HG02973 (cell line): ENCODE measurements around the gene PAQR8.

Experiments used
- ATAC-seq: cut with Tn5 transposase; IDR thresholded peaks from one replicate; pipeline ENCODE4 v1.9.1; 2021; ENCODE audit warnings: moderate library complexity; ENCODE audit not compliant: unreplicated experiment

The PAQR8 gene

DNA sequence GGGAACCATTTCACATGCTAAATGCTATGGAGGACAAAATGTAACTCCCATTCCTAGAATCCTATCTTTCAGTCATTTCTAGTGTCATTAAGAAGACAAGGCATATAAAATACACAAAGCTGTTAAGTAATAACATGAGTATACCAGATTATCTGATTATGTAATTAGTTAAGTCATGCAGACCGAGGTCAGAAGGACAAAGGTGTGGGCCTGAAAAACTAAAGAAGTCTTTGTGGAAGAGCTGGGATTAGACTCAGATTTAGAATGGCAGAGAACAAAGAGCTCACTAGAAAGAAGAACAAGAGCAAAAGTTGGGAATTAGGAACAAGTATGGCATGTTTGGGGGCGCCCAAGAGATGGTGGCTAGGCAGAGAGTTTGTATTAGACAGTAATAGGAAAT is 95.1 kb downstream of the PAQR8 start:
- no peak for ATAC-seq
